SK-N-SH treated with all-trans-retinoic acid at 6 μM for 48 hours (cell line): ENCODE measurements around the gene MIEN1.
A peak's percentile ranks its signal among the peaks of the same experiment; 100 is the strongest.

ENCODE experiments used
- ATAC-seq: fragments of 200-7000 bp; cut with Tn5 transposase; 3 replicates; pipeline ENCODE4 v1.9.1; 2020; ENCODE audit warnings: mild to moderate bottlenecking, moderate library complexity
- ARNTL ChIP-seq: fragments of 450-650 bp; formaldehyde crosslinking; IDR thresholded peaks from 2 replicates; pipeline ENCODE4 v1.5.0; 2020; ENCODE audit warnings: low read depth, mild to moderate bottlenecking, moderate library complexity, borderline replicate concordance
- BACH2 ChIP-seq: fragments of 250-450 bp; sonication (Bioruptor Pico); IDR thresholded peaks from 2 replicates; pipeline ENCODE4 v1.9.0; 2021; ENCODE audit warnings: mild to moderate bottlenecking, borderline replicate concordance
- ESRRG ChIP-seq: fragments of 250-450 bp; sonication (Bioruptor Pico); IDR thresholded peaks from 2 replicates; pipeline ENCODE4 v1.6.1; 2021; ENCODE audit warnings: mild to moderate bottlenecking
- GLIS3 ChIP-seq: fragments of 250-450 bp; sonication (Bioruptor Pico); IDR thresholded peaks from 2 replicates; pipeline ENCODE4 v1.5.0; 2020; ENCODE audit warnings: mild to moderate bottlenecking, moderate library complexity
- ISL1 ChIP-seq: fragments of 250-450 bp; sonication (Bioruptor Pico); IDR thresholded peaks from 2 replicates; pipeline ENCODE4 v2.1.2; 2022; ENCODE audit warnings: mild to moderate bottlenecking, moderate library complexity
- OSR1 ChIP-seq: fragments of 250-450 bp; sonication (Bioruptor Pico); IDR thresholded peaks from 2 replicates; pipeline ENCODE4 v1.8.0; 2022; ENCODE audit warnings: moderate library complexity, mild to moderate bottlenecking, inconsistent platforms
- RARB ChIP-seq: fragments of 250-450 bp; sonication (Bioruptor Pico); IDR thresholded peaks from 2 replicates; pipeline ENCODE4 v1.8.0; 2021; ENCODE audit warnings: mild to moderate bottlenecking, moderate library complexity
- SNAI2 ChIP-seq: fragments of 250-450 bp; sonication (Bioruptor Pico); IDR thresholded peaks from 2 replicates; pipeline ENCODE4 v1.5.0; 2020; ENCODE audit warnings: mild to moderate bottlenecking, moderate library complexity
- TOX ChIP-seq: fragments of 250-450 bp; sonication (Bioruptor Pico); IDR thresholded peaks from 2 replicates; pipeline ENCODE4 v1.8.0; 2021; ENCODE audit warnings: mild to moderate bottlenecking, moderate library complexity, borderline replicate concordance
- ZC3H10 ChIP-seq: fragments of 250-450 bp; sonication (Bioruptor Pico); IDR thresholded peaks from 2 replicates; pipeline ENCODE4 v1.5.1; 2021; ENCODE audit warnings: mild to moderate bottlenecking, moderate library complexity
- ZFP3 ChIP-seq: fragments of 250-450 bp; sonication (Bioruptor Pico); IDR thresholded peaks from 2 replicates; pipeline ENCODE4 v1.5.0; 2020; ENCODE audit warnings: mild to moderate bottlenecking, moderate library complexity
- ZFP30 ChIP-seq: fragments of 450-650 bp; formaldehyde crosslinking; IDR thresholded peaks from 2 replicates; pipeline ENCODE4 v1.5.0; 2022; ENCODE audit warnings: mild to moderate bottlenecking, moderate library complexity
- ZNF565 ChIP-seq: fragments of 450-650 bp; formaldehyde crosslinking; conservative IDR thresholded peaks from 2 replicates; pipeline ENCODE4 v1.5.0; 2020; ENCODE audit warnings: low read depth, mild to moderate bottlenecking, moderate library complexity
- ZNF70 ChIP-seq: fragments of 450-650 bp; formaldehyde crosslinking; IDR thresholded peaks from 2 replicates; pipeline ENCODE4 v1.5.0; 2020; ENCODE audit warnings: mild to moderate bottlenecking, moderate library complexity
- ZNF8 ChIP-seq: fragments of 450-650 bp; formaldehyde crosslinking; IDR thresholded peaks from 2 replicates; pipeline ENCODE4 v1.5.0; 2020; ENCODE audit warnings: mild to moderate bottlenecking, moderate library complexity
- TF ChIP-seq, protein P1 (sequence below): fragments of 250-450 bp; sonication (Bioruptor Pico); IDR thresholded peaks from 2 replicates; pipeline ENCODE4 v1.5.1; 2020; ENCODE audit warnings: low read depth, mild to moderate bottlenecking, moderate library complexity
- TF ChIP-seq, protein P2 (sequence below): fragments of 250-450 bp; sonication (Bioruptor Pico); IDR thresholded peaks from 2 replicates; pipeline ENCODE4 v1.8.0; 2021; ENCODE audit warnings: low read depth, mild to moderate bottlenecking, moderate library complexity, borderline replicate concordance
- TF ChIP-seq, protein P3 (sequence below): fragments of 250-450 bp; sonication (Bioruptor Pico); IDR thresholded peaks from 2 replicates; pipeline ENCODE4 v1.5.1; 2021; ENCODE audit warnings: mild to moderate bottlenecking, moderate library complexity
- TF ChIP-seq, protein P4 (sequence below): fragments of 250-450 bp; sonication (Bioruptor Pico); IDR thresholded peaks from 2 replicates; pipeline ENCODE4 v1.5.0; 2020; ENCODE audit warnings: mild to moderate bottlenecking, moderate library complexity

MIEN1 gene

DNA sequence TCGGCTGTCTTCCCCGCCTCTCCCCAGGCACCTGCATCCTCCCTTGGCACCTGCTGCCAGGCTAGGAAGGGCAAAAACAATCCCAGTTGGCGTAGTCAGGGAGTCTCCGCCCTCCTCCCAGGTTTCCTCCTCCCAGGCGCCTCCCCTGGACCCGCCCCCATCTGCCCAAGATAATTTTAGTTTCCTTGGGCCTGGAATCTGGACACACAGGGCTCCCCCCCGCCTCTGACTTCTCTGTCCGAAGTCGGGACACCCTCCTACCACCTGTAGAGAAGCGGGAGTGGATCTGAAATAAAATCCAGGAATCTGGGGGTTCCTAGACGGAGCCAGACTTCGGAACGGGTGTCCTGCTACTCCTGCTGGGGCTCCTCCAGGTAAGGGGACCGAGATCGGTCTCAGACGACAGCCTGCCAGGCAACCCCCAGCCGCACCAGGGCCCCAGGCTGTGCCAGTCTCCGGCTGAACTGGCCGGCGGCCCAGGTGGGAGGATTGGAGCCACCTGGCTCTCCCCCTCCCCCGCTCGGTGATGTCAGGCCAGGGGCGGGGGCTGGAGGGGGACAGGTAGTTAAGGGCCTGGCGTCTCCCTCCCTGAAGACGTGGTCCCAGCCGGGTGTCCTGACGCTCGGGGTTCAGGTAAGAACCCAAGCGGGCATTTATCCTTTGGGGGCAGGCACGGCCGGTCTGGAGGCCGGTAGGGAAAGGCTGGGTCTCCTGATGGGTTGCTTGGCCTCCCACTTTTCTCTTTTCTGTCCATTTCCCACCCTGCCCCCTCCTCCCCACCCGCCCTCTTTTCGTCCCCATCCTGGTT is 7.6 kb upstream of the MIEN1 start, which contains the start of gene GRB7 (continued):
- TF ChIP-seq, protein P1, sequence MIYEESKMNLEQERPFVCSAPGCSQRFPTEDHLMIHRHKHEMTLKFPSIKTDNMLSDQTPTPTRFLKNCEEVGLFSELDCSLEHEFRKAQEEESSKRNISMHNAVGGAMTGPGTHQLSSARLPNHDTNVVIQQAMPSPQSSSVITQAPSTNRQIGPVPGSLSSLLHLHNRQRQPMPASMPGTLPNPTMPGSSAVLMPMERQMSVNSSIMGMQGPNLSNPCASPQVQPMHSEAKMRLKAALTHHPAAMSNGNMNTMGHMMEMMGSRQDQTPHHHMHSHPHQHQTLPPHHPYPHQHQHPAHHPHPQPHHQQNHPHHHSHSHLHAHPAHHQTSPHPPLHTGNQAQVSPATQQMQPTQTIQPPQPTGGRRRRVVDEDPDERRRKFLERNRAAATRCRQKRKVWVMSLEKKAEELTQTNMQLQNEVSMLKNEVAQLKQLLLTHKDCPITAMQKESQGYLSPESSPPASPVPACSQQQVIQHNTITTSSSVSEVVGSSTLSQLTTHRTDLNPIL (CRISPR knock-in tag) = no peak
- TF ChIP-seq ZC3H10 (CRISPR knock-in tag) = no peak
- TF ChIP-seq, protein P2, sequence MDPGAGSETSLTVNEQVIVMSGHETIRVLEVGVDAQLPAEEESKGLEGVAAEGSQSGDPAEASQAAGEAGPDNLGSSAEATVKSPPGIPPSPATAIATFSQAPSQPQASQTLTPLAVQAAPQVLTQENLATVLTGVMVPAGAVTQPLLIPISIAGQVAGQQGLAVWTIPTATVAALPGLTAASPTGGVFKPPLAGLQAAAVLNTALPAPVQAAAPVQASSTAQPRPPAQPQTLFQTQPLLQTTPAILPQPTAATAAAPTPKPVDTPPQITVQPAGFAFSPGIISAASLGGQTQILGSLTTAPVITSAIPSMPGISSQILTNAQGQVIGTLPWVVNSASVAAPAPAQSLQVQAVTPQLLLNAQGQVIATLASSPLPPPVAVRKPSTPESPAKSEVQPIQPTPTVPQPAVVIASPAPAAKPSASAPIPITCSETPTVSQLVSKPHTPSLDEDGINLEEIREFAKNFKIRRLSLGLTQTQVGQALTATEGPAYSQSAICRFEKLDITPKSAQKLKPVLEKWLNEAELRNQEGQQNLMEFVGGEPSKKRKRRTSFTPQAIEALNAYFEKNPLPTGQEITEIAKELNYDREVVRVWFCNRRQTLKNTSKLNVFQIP (CRISPR knock-in tag) = no peak
- no peak for TF ChIP-seq ZFP3 (CRISPR knock-in tag)

DNA sequence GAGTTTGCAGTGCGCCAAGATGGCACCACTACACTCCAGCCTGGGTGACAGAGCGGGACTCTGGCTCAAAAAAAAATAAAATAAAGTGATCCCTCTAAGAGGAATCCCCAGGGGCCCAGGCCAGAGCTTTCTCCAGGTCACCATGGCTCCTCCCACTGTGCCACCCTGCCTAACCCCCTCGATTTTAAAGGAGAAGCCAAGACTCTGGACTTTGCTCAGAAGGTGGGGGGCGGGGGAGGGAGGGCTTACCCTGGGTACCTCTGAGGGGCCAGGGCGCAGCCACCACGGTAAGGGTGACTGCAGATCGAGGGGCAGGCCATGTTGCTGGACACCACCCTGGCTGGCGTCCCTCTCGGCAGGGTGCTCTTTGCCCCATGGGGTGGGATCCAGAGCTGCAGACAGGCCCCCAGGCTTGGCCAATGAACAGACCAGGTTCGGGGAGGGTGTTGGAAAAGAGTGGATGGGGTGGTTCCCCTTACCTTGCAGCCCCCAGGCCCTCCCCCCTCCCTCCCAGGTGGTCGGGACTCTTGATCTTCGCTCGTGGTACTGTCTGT is 7.0 kb upstream of the MIEN1 start:
- TF ChIP-seq, protein P3, sequence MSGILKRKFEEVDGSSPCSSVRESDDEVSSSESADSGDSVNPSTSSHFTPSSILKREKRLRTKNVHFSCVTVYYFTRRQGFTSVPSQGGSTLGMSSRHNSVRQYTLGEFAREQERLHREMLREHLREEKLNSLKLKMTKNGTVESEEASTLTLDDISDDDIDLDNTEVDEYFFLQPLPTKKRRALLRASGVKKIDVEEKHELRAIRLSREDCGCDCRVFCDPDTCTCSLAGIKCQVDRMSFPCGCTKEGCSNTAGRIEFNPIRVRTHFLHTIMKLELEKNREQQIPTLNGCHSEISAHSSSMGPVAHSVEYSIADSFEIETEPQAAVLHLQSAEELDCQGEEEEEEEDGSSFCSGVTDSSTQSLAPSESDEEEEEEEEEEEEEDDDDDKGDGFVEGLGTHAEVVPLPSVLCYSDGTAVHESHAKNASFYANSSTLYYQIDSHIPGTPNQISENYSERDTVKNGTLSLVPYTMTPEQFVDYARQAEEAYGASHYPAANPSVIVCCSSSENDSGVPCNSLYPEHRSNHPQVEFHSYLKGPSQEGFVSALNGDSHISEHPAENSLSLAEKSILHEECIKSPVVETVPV (CRISPR knock-in tag) = no peak
- TF ChIP-seq GLIS3 (CRISPR knock-in tag) (no peak), ZFP3 (CRISPR knock-in tag) (no peak), ARNTL (no peak), ZNF70 (CRISPR knock-in tag) (no peak), RARB (CRISPR knock-in tag) (no peak), BACH2 (CRISPR knock-in tag) (no peak), OSR1 (CRISPR knock-in tag) (no peak), ZC3H10 (CRISPR knock-in tag) (no peak), TOX (CRISPR knock-in tag) (no peak), SNAI2 (CRISPR knock-in tag) (no peak), ZNF8 (no peak), ESRRG (CRISPR knock-in tag) (no peak), ZNF565 (CRISPR knock-in tag) (no peak), ISL1 (CRISPR knock-in tag) (no peak)
- TF ChIP-seq, protein P2 (CRISPR knock-in tag) = no peak
- TF ChIP-seq, protein P1 (CRISPR knock-in tag) = no peak
- TF ChIP-seq, all 23 proteins: peak for 0
- no peak for ATAC-seq

DNA sequence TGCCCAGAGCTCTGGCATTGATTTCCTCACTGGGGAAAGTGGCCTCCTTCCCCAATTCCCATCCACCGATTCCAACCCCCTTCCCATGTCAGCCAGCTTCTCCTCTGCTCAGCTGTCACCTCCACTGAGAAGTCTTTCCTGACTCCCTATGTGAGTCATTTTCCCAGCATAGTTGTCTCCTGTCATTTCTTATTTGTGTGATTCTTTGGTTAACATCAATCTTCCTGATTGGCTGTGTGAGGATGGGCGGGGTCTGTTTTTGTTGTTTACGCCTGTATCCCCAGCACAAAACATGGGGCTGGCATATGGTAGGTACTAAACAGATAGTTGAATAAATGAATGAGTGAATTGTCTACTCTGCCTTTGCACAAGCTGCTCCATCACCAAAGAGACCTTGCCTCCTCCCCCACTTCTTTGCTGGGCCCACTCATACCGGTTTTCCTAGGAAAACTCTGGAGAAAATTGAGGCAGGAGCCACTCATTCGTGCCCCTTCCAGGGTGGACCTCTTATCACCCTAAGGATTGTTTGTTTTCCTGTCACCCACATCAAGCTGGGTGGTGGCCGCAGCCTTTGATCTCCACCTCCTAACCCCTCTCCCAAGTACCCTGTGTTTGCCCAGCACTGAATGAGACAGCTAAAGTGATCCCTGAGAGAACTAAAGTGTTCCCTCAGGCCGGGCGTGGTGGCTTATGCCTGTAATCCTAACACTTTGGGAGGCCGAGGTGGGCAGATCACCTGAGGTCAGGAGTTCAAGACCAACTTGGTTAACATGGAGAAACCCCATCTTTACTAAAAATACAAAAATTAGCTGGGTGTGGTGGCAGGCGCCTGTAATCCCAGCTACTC is 6.2 kb upstream of the MIEN1 start:
- 0 out of 3 replicates have a peak, but pooled peaks have one; percentile 18 for ATAC-seq
- TF ChIP-seq, protein P3 (CRISPR knock-in tag) = no peak
- TF ChIP-seq OSR1 (CRISPR knock-in tag) (no peak), ZFP30 (CRISPR knock-in tag) (no peak), ISL1 (CRISPR knock-in tag) (no peak), ZC3H10 (CRISPR knock-in tag) (no peak), BACH2 (CRISPR knock-in tag) (no peak), ZFP3 (CRISPR knock-in tag) (no peak), GLIS3 (CRISPR knock-in tag) (no peak), TOX (CRISPR knock-in tag) (no peak), ZNF565 (CRISPR knock-in tag) (no peak)
- TF ChIP-seq, protein P2 (CRISPR knock-in tag) = no peak
- TF ChIP-seq, protein P4, sequence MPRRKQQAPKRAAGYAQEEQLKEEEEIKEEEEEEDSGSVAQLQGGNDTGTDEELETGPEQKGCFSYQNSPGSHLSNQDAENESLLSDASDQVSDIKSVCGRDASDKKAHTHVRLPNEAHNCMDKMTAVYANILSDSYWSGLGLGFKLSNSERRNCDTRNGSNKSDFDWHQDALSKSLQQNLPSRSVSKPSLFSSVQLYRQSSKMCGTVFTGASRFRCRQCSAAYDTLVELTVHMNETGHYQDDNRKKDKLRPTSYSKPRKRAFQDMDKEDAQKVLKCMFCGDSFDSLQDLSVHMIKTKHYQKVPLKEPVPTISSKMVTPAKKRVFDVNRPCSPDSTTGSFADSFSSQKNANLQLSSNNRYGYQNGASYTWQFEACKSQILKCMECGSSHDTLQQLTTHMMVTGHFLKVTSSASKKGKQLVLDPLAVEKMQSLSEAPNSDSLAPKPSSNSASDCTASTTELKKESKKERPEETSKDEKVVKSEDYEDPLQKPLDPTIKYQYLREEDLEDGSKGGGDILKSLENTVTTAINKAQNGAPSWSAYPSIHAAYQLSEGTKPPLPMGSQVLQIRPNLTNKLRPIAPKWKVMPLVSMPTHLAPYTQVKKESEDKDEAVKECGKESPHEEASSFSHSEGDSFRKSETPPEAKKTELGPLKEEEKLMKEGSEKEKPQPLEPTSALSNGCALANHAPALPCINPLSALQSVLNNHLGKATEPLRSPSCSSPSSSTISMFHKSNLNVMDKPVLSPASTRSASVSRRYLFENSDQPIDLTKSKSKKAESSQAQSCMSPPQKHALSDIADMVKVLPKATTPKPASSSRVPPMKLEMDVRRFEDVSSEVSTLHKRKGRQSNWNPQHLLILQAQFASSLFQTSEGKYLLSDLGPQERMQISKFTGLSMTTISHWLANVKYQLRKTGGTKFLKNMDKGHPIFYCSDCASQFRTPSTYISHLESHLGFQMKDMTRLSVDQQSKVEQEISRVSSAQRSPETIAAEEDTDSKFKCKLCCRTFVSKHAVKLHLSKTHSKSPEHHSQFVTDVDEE (CRISPR knock-in tag) = no peak
